ENCODE results near the gene HTRA2. TPM values are rescaled to one million over a fixed set of nuclear protein-coding genes. Genes with fewer than 3 reads are reported as not detected.
A peak's percentile ranks its signal among the peaks of the same experiment; 100 is the strongest.

The HTRA2 gene
- total RNA-seq, 1 donor from 2014 or later: 41.9 TPM

DNA sequence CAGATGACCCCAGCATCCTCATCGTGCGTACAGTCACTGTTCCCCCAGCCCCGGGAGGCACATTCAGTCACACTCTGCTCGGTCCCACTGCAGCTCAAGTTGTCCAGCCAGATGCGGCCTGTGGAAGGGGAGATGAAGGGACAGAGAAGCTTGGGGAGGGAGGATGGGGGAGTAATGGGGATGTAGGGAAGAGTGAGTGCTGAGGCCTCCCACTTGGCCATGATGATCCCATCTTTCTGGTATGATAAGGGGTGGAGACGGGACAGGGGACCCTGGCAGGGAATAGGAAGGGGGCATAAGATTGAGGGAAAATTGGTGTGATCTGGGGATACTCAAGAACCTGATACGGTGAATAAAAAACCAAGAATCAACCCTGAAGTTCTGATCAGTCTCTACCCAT, 20.5 kb downstream of the HTRA2 start:
- peaks cover 16% of the 10 kb centered on the region for H3K4me1 Mint-ChIP-seq (ENCODE audit: low read depth)
- H3K4me3 Mint-ChIP-seq (ENCODE audit: low read depth): peak overlapping the region; percentile 23
- H3K27ac Mint-ChIP-seq: no peak overlapping the region
- H3K27me3 Mint-ChIP-seq: peaks cover 32% of the 10 kb centered on the region
- DNase-seq (ENCODE audit: low spot score, unreplicated experiment): no peak
- no peaks in the 10 kb centered on the region for H3K9me3 Mint-ChIP-seq (ENCODE audit: low read depth)
- no peaks in the 10 kb centered on the region for H3K36me3 Mint-ChIP-seq (ENCODE audit: insufficient read depth)
- TF ChIP-seq, protein P1, sequence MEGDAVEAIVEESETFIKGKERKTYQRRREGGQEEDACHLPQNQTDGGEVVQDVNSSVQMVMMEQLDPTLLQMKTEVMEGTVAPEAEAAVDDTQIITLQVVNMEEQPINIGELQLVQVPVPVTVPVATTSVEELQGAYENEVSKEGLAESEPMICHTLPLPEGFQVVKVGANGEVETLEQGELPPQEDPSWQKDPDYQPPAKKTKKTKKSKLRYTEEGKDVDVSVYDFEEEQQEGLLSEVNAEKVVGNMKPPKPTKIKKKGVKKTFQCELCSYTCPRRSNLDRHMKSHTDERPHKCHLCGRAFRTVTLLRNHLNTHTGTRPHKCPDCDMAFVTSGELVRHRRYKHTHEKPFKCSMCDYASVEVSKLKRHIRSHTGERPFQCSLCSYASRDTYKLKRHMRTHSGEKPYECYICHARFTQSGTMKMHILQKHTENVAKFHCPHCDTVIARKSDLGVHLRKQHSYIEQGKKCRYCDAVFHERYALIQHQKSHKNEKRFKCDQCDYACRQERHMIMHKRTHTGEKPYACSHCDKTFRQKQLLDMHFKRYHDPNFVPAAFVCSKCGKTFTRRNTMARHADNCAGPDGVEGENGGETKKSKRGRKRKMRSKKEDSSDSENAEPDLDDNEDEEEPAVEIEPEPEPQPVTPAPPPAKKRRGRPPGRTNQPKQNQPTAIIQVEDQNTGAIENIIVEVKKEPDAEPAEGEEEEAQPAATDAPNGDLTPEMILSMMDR (IDR thresholded peaks at IDR 0.05; ENCODE audit: unreplicated experiment): no peak

DNA sequence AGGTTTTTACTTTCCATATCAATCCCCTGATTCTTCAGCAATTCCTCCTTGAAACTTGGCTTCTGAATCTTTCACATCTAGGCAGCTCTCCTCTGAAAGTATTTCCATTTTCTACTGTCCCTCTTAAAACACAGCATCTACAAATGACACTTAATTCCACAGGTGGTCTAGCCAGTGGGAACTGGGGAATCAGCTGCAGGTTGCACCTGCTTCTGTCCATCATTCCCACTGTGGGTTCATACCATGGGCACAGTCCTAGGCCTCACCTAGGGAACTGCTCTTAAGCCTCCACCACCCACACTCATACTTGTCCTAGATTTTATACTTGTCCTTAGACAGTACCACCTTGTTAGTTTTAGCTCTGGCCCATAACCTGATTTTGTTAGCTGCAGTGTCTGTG, 21.8 kb downstream of the HTRA2 start:
- TF ChIP-seq, protein P1 (IDR thresholded peaks at IDR 0.05; ENCODE audit: unreplicated experiment): no peak
- H3K4me3 Mint-ChIP-seq (ENCODE audit: low read depth): no peak overlapping the region
- no peak for DNase-seq (ENCODE audit: low spot score, unreplicated experiment)
- no peaks in the 10 kb centered on the region for H3K9me3 Mint-ChIP-seq (ENCODE audit: low read depth)
- no peaks in the 10 kb centered on the region for H3K36me3 Mint-ChIP-seq (ENCODE audit: insufficient read depth)
- H3K27me3 Mint-ChIP-seq: peaks cover 32% of the 10 kb centered on the region
- H3K4me1 Mint-ChIP-seq (ENCODE audit: low read depth): peaks cover 16% of the 10 kb centered on the region
- H3K27ac Mint-ChIP-seq: no peak overlapping the region

DNA sequence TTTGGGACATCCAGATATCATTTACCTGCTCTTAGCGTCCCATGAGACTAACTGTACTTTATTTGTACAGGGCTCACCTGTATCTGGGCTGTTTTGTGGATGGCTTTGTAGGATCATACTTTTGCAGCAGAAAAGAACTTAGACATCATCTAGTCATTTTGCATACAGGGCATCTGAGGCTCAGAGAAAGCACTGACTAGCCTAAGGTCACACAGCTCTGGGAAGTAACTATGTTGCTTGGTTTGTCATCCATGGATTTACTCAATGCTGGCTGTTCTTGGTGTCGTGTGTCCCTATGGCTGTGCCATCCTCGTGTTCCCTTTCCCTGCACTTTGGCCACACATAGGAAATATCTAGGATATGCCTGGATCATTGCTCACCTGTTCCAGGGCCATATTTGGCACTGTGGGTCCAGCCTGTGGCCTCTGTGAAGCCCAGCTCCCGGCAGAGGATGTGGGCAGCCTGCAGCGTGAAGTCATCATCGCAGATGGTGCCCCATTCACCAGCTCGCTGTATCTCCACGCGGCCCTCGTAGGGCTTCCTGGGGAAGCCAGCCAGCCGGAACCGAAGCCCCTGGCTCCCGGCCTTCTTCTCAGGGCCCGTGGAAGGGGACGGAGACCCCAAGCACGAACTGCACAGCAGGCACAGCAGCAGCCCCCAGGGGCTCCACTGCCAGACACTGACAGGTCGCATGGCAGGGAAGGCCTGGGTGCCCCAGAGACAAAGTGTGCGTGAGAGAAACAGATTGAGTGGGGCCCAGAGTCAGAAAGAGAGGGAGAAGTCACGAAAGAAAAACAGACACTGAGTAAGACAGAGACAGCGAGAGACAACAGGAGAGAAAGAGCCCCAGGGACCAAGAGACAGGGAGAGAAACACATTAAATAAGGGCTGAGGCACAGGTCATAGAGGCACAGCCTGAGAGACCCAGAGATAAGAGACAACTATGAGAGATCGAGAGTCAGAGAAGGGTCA, 22.5 kb downstream of the HTRA2 start:
- H3K4me3 Mint-ChIP-seq (ENCODE audit: low read depth): peak overlapping the region; percentile 54
- TF ChIP-seq, protein P1 (IDR thresholded peaks at IDR 0.05; ENCODE audit: unreplicated experiment): no peak
- H3K27me3 Mint-ChIP-seq: peaks cover 30% of the 10 kb centered on the region
- H3K9me3 Mint-ChIP-seq (ENCODE audit: low read depth): no peaks in the 10 kb centered on the region
- H3K4me1 Mint-ChIP-seq (ENCODE audit: low read depth): peaks cover 16% of the 10 kb centered on the region
- peak overlapping the region; percentile 22 for H3K27ac Mint-ChIP-seq
- H3K36me3 Mint-ChIP-seq (ENCODE audit: insufficient read depth): no peaks in the 10 kb centered on the region
- DNase-seq (ENCODE audit: low spot score, unreplicated experiment): no peak

DNA sequence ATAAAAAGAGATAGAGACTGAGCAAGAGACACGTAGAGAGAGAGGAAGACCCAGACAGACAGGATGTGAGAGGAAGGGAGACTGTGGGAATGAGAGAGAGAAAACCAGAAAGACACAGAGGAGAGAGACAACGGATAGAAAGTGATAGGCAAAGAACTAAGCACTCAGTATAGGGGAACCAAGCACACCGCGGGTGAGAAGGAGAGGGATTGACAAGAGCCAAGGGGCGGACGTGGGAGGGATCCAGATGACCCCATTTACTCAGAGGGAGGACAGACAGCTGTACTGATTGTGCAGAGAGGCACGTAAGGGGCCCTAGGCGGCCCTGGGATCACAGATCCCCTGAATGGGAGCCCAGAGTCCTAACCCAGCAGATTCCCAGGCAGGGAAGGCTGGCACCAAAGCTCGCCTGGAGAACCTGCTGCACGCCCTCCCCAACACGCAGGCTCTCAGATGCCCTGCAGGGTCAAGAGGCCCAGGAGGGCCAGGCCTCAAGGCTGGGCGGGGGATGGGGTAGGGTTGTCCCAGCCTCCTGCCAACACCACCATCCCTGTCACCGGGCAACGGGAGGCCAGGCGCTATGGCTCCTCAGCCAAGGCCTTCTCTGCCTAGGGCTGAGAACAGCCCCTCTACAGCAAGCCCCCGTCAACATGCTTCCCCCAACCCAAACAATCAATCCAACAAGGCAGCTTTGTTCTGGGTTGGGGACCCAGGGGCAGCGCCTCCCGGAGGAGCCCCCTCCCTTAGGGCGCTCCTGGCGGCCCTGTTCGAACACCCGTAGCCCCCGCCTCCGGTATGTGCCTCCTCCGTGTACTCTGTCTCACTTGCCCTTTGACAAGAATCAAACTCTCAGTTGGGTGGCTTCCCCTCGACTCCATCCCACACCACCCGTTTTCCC, 23.4 kb downstream of the HTRA2 start:
- H3K9me3 Mint-ChIP-seq (ENCODE audit: low read depth): no peaks in the 10 kb centered on the region
- no peaks in the 10 kb centered on the region for H3K36me3 Mint-ChIP-seq (ENCODE audit: insufficient read depth)
- no peak for DNase-seq (ENCODE audit: low spot score, unreplicated experiment)
- peak overlapping the region; percentile 97 for H3K27ac Mint-ChIP-seq
- TF ChIP-seq, protein P1 (IDR thresholded peaks at IDR 0.05; ENCODE audit: unreplicated experiment): no peak
- peaks cover 16% of the 10 kb centered on the region for H3K4me1 Mint-ChIP-seq (ENCODE audit: low read depth)
- H3K27me3 Mint-ChIP-seq: peaks cover 23% of the 10 kb centered on the region
- peak overlapping the region; percentile 84 for H3K4me3 Mint-ChIP-seq (ENCODE audit: low read depth)
